HepG2 (cell line): Measurements from ENCODE around the gene IQSEC1. TPM values are rescaled to one million over a fixed set of nuclear protein-coding genes. Genes with fewer than 3 reads are reported as not detected.
A peak's percentile ranks its signal among the peaks of the same experiment; 100 is the strongest.

Experiments used
- BORCS8-MEF2B ChIP-seq: sonication (generic); formaldehyde crosslinking; IDR thresholded peaks from 2 replicates; pipeline ENCODE4 v1.8.0; 2022; ENCODE audit warnings: mild to moderate bottlenecking, missing genetic modification reagents
- CBFB ChIP-seq: sonication (generic); formaldehyde crosslinking; IDR thresholded peaks from 2 replicates; pipeline ENCODE4 v1.4.0; 2020; ENCODE audit warnings: missing genetic modification reagents
- CCAR2 ChIP-seq: fragments of 200-400 bp; formaldehyde crosslinking; optimal IDR thresholded peaks from 2 replicates; pipeline ENCODE3; 2018; ENCODE audit warnings: low read depth, mild to moderate bottlenecking, low read length, moderate library complexity
- DDIT3 ChIP-seq: sonication (generic); formaldehyde crosslinking; IDR thresholded peaks from 2 replicates; pipeline ENCODE4 v1.4.0; 2020; ENCODE audit warnings: mild to moderate bottlenecking, missing genetic modification reagents
- DNMT1 ChIP-seq: sonication (generic); formaldehyde crosslinking; IDR thresholded peaks from 2 replicates; pipeline ENCODE4 v1.5.1; 2020; ENCODE audit warnings: mild to moderate bottlenecking, missing genetic modification reagents
- FLYWCH1 ChIP-seq: sonication (generic); formaldehyde crosslinking; IDR thresholded peaks from 2 replicates; pipeline ENCODE4 v1.8.1; 2023; ENCODE audit warnings: mild to moderate bottlenecking, missing genetic modification reagents
- KDM5B ChIP-seq: sonication (generic); formaldehyde crosslinking; IDR thresholded peaks from 2 replicates; pipeline ENCODE4 v1.4.0; 2020; ENCODE audit warnings: missing genetic modification reagents, mild to moderate bottlenecking, borderline replicate concordance
- MAZ ChIP-seq, 2 experiments: sonication (generic) in 1 of 2; formaldehyde crosslinking in 1 of 2; IDR thresholded peaks; 2 replicates each; pipeline versions ENCODE4 v1.5.0 to v1.6.1; 2012 to 2020; ENCODE audit warnings: low read depth in 2 of 2, mild to moderate bottlenecking in 2 of 2, borderline replicate concordance in 1 of 2, improper control_type of control experiment in 1 of 2, low read length in 1 of 2, missing genetic modification reagents in 1 of 2, moderate library complexity in 1 of 2
- NFIB ChIP-seq: sonication (generic); formaldehyde crosslinking; IDR thresholded peaks from 2 replicates; pipeline ENCODE4 v1.9.0; 2021; ENCODE audit warnings: missing genetic modification reagents, mild to moderate bottlenecking, borderline replicate concordance
- NR2F1 ChIP-seq, 2 experiments: fragments of 450-650 bp in 1 of 2; formaldehyde crosslinking in 1 of 2; IDR thresholded peaks; 2 replicates each; pipeline versions ENCODE4 v1.5.0 to v1.6.1; 2016 to 2020; ENCODE audit warnings: mild to moderate bottlenecking in 1 of 2, missing compliant biosample characterization in 1 of 2, missing genetic modification reagents in 1 of 2, moderate library complexity in 1 of 2
- PRPF4 ChIP-seq: fragments of 200-400 bp; formaldehyde crosslinking; IDR thresholded peaks from 2 replicates; pipeline ENCODE4 v1.6.1; 2016; ENCODE audit warnings: low read length, low read depth; ENCODE audit not compliant: poor library complexity, severe bottlenecking
- RXRB ChIP-seq: IDR thresholded peaks from 2 replicates; pipeline ENCODE4 v1.6.1; 2016; ENCODE audit warnings: borderline replicate concordance, missing genetic modification reagents, missing compliant biosample characterization
- SAFB2 ChIP-seq: sonication (generic); formaldehyde crosslinking; IDR thresholded peaks from 2 replicates; pipeline ENCODE4 v1.5.1; 2020; ENCODE audit warnings: missing genetic modification reagents, low read depth, mild to moderate bottlenecking, borderline replicate concordance
- SATB2 ChIP-seq: sonication (generic); formaldehyde crosslinking; IDR thresholded peaks from 2 replicates; pipeline ENCODE4 v1.5.0; 2020; ENCODE audit warnings: missing genetic modification reagents
- SETDB1 ChIP-seq: sonication (generic); formaldehyde crosslinking; IDR thresholded peaks from 2 replicates; pipeline ENCODE4 v1.5.1; 2020; ENCODE audit warnings: missing genetic modification reagents, mild to moderate bottlenecking, borderline replicate concordance
- SMARCE1 ChIP-seq: fragments of 450-650 bp; IDR thresholded peaks from 2 replicates; pipeline ENCODE4 v1.6.1; 2017; ENCODE audit warnings: borderline replicate concordance
- UBTF ChIP-seq: sonication (generic); formaldehyde crosslinking; IDR thresholded peaks from 2 replicates; pipeline ENCODE4 v1.4.0; 2020; ENCODE audit warnings: mild to moderate bottlenecking, missing genetic modification reagents
- ZBTB37 ChIP-seq: sonication (generic); formaldehyde crosslinking; IDR thresholded peaks from 2 replicates; pipeline ENCODE4 v1.4.0; 2020; ENCODE audit warnings: mild to moderate bottlenecking, missing genetic modification reagents
- ZFP91 ChIP-seq: sonication (generic); formaldehyde crosslinking; IDR thresholded peaks from 2 replicates; pipeline ENCODE4 v1.9.0; 2022; ENCODE audit warnings: missing genetic modification reagents, mild to moderate bottlenecking, borderline replicate concordance
- ZNF225 ChIP-seq: sonication (generic); formaldehyde crosslinking; IDR thresholded peaks from 2 replicates; pipeline ENCODE4 v1.4.0; 2020; ENCODE audit warnings: mild to moderate bottlenecking, missing genetic modification reagents
- ZNF432 ChIP-seq: sonication (generic); formaldehyde crosslinking; IDR thresholded peaks from 2 replicates; pipeline ENCODE4 v1.5.0; 2020; ENCODE audit warnings: missing genetic modification reagents, mild to moderate bottlenecking, borderline replicate concordance
- ZNF563 ChIP-seq: sonication (generic); formaldehyde crosslinking; IDR thresholded peaks from 2 replicates; pipeline ENCODE4 v1.8.0; 2022; ENCODE audit warnings: mild to moderate bottlenecking, moderate library complexity, missing genetic modification reagents
- ZNF569 ChIP-seq: sonication (generic); formaldehyde crosslinking; IDR thresholded peaks from 2 replicates; pipeline ENCODE4 v1.5.0; 2020; ENCODE audit warnings: mild to moderate bottlenecking, missing genetic modification reagents, moderate library complexity, borderline replicate concordance
- ZZZ3 ChIP-seq: sonication (generic); formaldehyde crosslinking; IDR thresholded peaks from 2 replicates; pipeline ENCODE4 v1.4.0; 2020; ENCODE audit warnings: missing genetic modification reagents, mild to moderate bottlenecking, borderline replicate concordance
- polyA plus RNA-seq, 8 experiments: library from polyadenylated mRNA; depleted of rRNA in 3 of 8; stranded (reverse) in 7 of 8; unstranded in 1 of 8; fragments of >200 nt; fragmentation: Illumina TruSeq in 4 of 8; extraction: Trizol in 4 of 8; gene quantifications; 2 replicates each; pipeline versions ENCODE4 v1.2.1 to v1.2.3, GENCODE V29; 2011 to 2016; ENCODE audit warnings: low read depth in 4 of 8, missing spikeins in 1 of 8, mixed read lengths in 1 of 8; ENCODE audit not compliant: insufficient read depth in 1 of 8
- total RNA-seq, 5 experiments: library from RNA; depleted of rRNA; stranded (reverse); fragments of >200 nt; fragmentation: Illumina TruSeq; extraction: Trizol; gene quantifications; 2 replicates each; pipeline ENCODE4 v1.2.3, GENCODE V29; 2016; ENCODE audit warnings: low read depth in 1 of 5

Gene IQSEC1
- total and polyA plus RNA-seq, 2 of the 13 experiments (the other 11 are each of a cell fraction or from before 2014, with no cell fraction given) = 17.4 to 20.2 TPM

GRCh38 chr3:13111873-13112520 lies 38.8 kb upstream of the IQSEC1 start (continued):
- TF ChIP-seq RXRB (CRISPR knock-in tag) (peak; percentile 39), CCAR2 (no peak), CBFB (CRISPR knock-in tag) (no peak), DNMT1 (CRISPR knock-in tag) (no peak), SETDB1 (CRISPR knock-in tag) (no peak), MAZ (IDR thresholded peaks at IDR 0.05; ENCODE audit: borderline replicate concordance, low read depth, low read length) (no peak), MAZ (CRISPR knock-in tag; IDR thresholded peaks at IDR 0.05; ENCODE audit: low read depth) (no peak), ZZZ3 (CRISPR knock-in tag) (no peak), ZNF563 (CRISPR knock-in tag) (no peak), SMARCE1 (no peak), SATB2 (CRISPR knock-in tag) (no peak), BORCS8-MEF2B (CRISPR knock-in tag) (peak; percentile 27; the same call in 1 of the 2 replicates), ZBTB37 (CRISPR knock-in tag) (peak; percentile 70), ZNF569 (CRISPR knock-in tag) (no peak), DDIT3 (no peak), ZFP91 (CRISPR knock-in tag) (no peak), ZNF432 (CRISPR knock-in tag) (no peak), UBTF (CRISPR knock-in tag) (peak; percentile 29; the same call in 1 of the 2 replicates), ZNF225 (CRISPR knock-in tag) (no peak), NR2F1 (CRISPR knock-in tag; IDR thresholded peaks at IDR 0.05) (no peak), SAFB2 (CRISPR knock-in tag) (no peak), PRPF4 (no peak), NFIB (CRISPR knock-in tag) (no peak), FLYWCH1 (CRISPR knock-in tag) (no peak), KDM5B (CRISPR knock-in tag) (no peak)
